Neural cell (in vitro differentiated cells): ENCODE measurements around the gene TMEM269. TPM values are rescaled to one million over a fixed set of nuclear protein-coding genes. Genes with fewer than 3 reads are reported as not detected.

Source experiments
- H2AFZ ChIP-seq: fragments of 200-600, 300-800 bp; sonication (generic), shearing (Covaris generic); 2 replicates; pipeline ENCODE4 v1.6.0; 2014; ENCODE audit warnings: low read depth, mild to moderate bottlenecking, antibody characterized with exemption, low read length, moderate library complexity
- H3F3A ChIP-seq: fragments of 200-600 bp; shearing (Covaris generic); 2 replicates; pipeline ENCODE4 v1.6.1; 2016; ENCODE audit warnings: mild to moderate bottlenecking, moderate library complexity, mixed read lengths, antibody characterized with exemption, low read length; ENCODE audit not compliant: insufficient read depth, poor library complexity, severe bottlenecking
- H3K27ac ChIP-seq: fragments of 200-600, 300-800 bp; sonication (generic), shearing (Covaris generic); 2 replicates; pipeline ENCODE4 v1.5.1; 2014; ENCODE audit warnings: mild to moderate bottlenecking, low read length, moderate library complexity
- H3K27me3 ChIP-seq: fragments of 300-800, 200-600 bp; sonication (generic), shearing (Covaris generic); 2 replicates; pipeline ENCODE4 v1.6.0; 2014; ENCODE audit warnings: mild to moderate bottlenecking, low read depth, low read length, moderate library complexity; ENCODE audit not compliant: insufficient read depth
- H3K36me3 ChIP-seq: fragments of 300-800, 200-600 bp; sonication (generic), shearing (Covaris generic); 2 replicates; pipeline ENCODE4 v1.5.1; 2014; ENCODE audit warnings: mild to moderate bottlenecking, antibody characterized with exemption, low read length, moderate library complexity; ENCODE audit not compliant: insufficient read depth
- H3K4me2 ChIP-seq: fragments of 300-800, 200-600 bp; sonication (generic), shearing (Covaris generic); 2 replicates; pipeline ENCODE4 v1.6.0; 2014; ENCODE audit warnings: mild to moderate bottlenecking, low read length
- H3K4me3 ChIP-seq: fragments of 300-800, 200-600 bp; sonication (generic), shearing (Covaris generic); 2 replicates; pipeline ENCODE4 v1.5.1; 2014; ENCODE audit warnings: mild to moderate bottlenecking, low read length, moderate library complexity
- H3K79me2 ChIP-seq: fragments of 200-600 bp; shearing (Covaris generic); replicated peaks from 2 replicates; pipeline ENCODE4 v1.6.0; 2014; ENCODE audit warnings: mild to moderate bottlenecking, low read length, moderate library complexity; ENCODE audit not compliant: insufficient read depth
- H3K9ac ChIP-seq: fragments of 300-800, 200-600 bp; sonication (generic), shearing (Covaris generic); 2 replicates; pipeline ENCODE4 v1.6.1; 2016; ENCODE audit warnings: mild to moderate bottlenecking, low read length, mixed read lengths
- H3K9me2 ChIP-seq: fragments of 200-600 bp; shearing (Covaris generic); 2 replicates; pipeline ENCODE4 v1.6.1; 2016; ENCODE audit warnings: mild to moderate bottlenecking, low read length, mixed read lengths; ENCODE audit not compliant: insufficient read depth
- H3K9me3 ChIP-seq: fragments of 200-600, 300-800 bp; sonication (generic), shearing (Covaris generic); 2 replicates; pipeline ENCODE4 v1.6.1; 2016; ENCODE audit warnings: mild to moderate bottlenecking, mixed run types, low read length, moderate library complexity, mixed read lengths
- H4K20me1 ChIP-seq: fragments of 200-600 bp; shearing (Covaris generic); 2 replicates; pipeline ENCODE4 v1.6.1; 2016; ENCODE audit warnings: mild to moderate bottlenecking, mixed run types; ENCODE audit not compliant: insufficient read depth
- CTCF ChIP-seq: fragments of 450-650 bp; IDR thresholded peaks from 2 replicates; pipeline ENCODE4 v1.5.1; 2014; ENCODE audit warnings: antibody characterized with exemption, mild to moderate bottlenecking, moderate library complexity; ENCODE audit not compliant: poor library complexity, severe bottlenecking
- EP300 ChIP-seq: fragments of 450-650 bp; conservative IDR thresholded peaks from 2 replicates; pipeline ENCODE4 v1.6.1; 2014; ENCODE audit warnings: antibody characterized with exemption, mild to moderate bottlenecking, moderate library complexity; ENCODE audit not compliant: poor library complexity, severe bottlenecking
- EZH2 ChIP-seq: fragments of 200-600, 300-800 bp; shearing (Covaris generic), sonication (generic); IDR thresholded peaks from 2 replicates; pipeline ENCODE4 v1.6.1; 2014; ENCODE audit warnings: antibody characterized with exemption, low read length, borderline replicate concordance, mild to moderate bottlenecking; ENCODE audit not compliant: insufficient read depth, poor library complexity, severe bottlenecking
- POLR2AphosphoS5 ChIP-seq: IDR thresholded peaks from 2 replicates; pipeline ENCODE4 v1.6.1; 2012
- RAD21 ChIP-seq: fragments of 450-650 bp; conservative IDR thresholded peaks from 2 replicates; pipeline ENCODE4 v1.6.1; 2014; ENCODE audit warnings: antibody characterized with exemption, mild to moderate bottlenecking, moderate library complexity
- REST ChIP-seq: IDR thresholded peaks from 2 replicates; pipeline ENCODE4 v1.6.1; 2012; ENCODE audit warnings: borderline replicate concordance
- SMC3 ChIP-seq: fragments of 450-650 bp; conservative IDR thresholded peaks from 2 replicates; pipeline ENCODE4 v1.6.1; 2014; ENCODE audit warnings: antibody characterized with exemption, mild to moderate bottlenecking, moderate library complexity; ENCODE audit not compliant: poor library complexity
- TAF1 ChIP-seq: IDR thresholded peaks from 2 replicates; pipeline ENCODE4 v1.6.1; 2012; ENCODE audit warnings: low read depth
- polyA plus RNA-seq: library from polyadenylated mRNA; depleted of rRNA; stranded (reverse); fragments of >200 nt; gene quantifications from 2 replicates; pipeline ENCODE4 v1.2.3, GENCODE V29; 2014

The TMEM269 gene
- polyA plus RNA-seq, 1 donor from 2014 or later, result 1.1 TPM

- Histone ChIP-seq H3K27me3 (no peaks in the 10 kb centered on the region), H3K9ac (no peak overlapping the region), H4K20me1 (no peaks in the 10 kb centered on the region), H3K27ac (no peak overlapping the region), H3K4me2 (no peak overlapping the region), H3K9me2 (no peaks in the 10 kb centered on the region), H3K9me3 (no peaks in the 10 kb centered on the region), H3F3A (no peaks in the 10 kb centered on the region), H3K36me3 (peaks cover 15% of the 10 kb centered on the region), H3K4me3 (no peak overlapping the region), H3K79me2 (no peaks in the 10 kb centered on the region), H2AFZ (no peak overlapping the region)
- TF ChIP-seq EZH2, result no peak
- peak; percentile 80 for TF ChIP-seq SMC3
- no peak for TF ChIP-seq REST
- no peak for TF ChIP-seq POLR2AphosphoS5
- TF ChIP-seq CTCF, result peak; percentile 69
- peak; percentile 74 for TF ChIP-seq RAD21
These were observed 6.9 kb upstream of the TMEM269 start for GRCh38 chr1:42777852-42778251.

GRCh38 chr1:42779725-42780124, 5.1 kb upstream of the TMEM269 start:
- H3K9me2 ChIP-seq, result no peaks in the 10 kb centered on the region
- no peaks in the 10 kb centered on the region for H3K79me2 ChIP-seq
- no peaks in the 10 kb centered on the region for H3F3A ChIP-seq
- peaks cover 11% of the 10 kb centered on the region for H3K36me3 ChIP-seq
- H3K9ac ChIP-seq, result no peak overlapping the region
- H3K4me3 ChIP-seq, result no peak overlapping the region
- no peaks in the 10 kb centered on the region for H3K27me3 ChIP-seq
- TF ChIP-seq TAF1 (no peak), POLR2AphosphoS5 (no peak), EP300 (no peak), RAD21 (no peak), EZH2 (no peak), SMC3 (no peak), CTCF (no peak)
- no peaks in the 10 kb centered on the region for H3K9me3 ChIP-seq
- H4K20me1 ChIP-seq, result no peaks in the 10 kb centered on the region
- no peak overlapping the region for H3K27ac ChIP-seq
- H2AFZ ChIP-seq, result no peak overlapping the region
- no peak overlapping the region for H3K4me2 ChIP-seq
